Keratinocyte (primary cell): Measurements from ENCODE around the gene MED19. TPM values are rescaled to one million over a fixed set of nuclear protein-coding genes. Genes with fewer than 3 reads are reported as not detected.

ENCODE experiments used
- DNase-seq: peaks from one replicate; pipeline ENCODE4 v3.0.0-alpha.2; 2011; ENCODE audit warnings: low read depth, missing footprints, low spot score
- FAIRE-seq: peaks from 2 replicates; lab custom pipeline; 2011; peaks lifted over from hg19 to GRCh38; lab: Jason Lieb, UNC
- H2AFZ ChIP-seq: 2 replicates; pipeline ENCODE4 v1.6.0; 2012; ENCODE audit warnings: low read length, control low read depth, inconsistent platforms; ENCODE audit not compliant: control insufficient read depth
- H3K27ac ChIP-seq: 2 replicates; pipeline ENCODE4 v1.5.1; 2011; ENCODE audit warnings: low read length; ENCODE audit not compliant: control insufficient read depth, insufficient read depth
- H3K27me3 ChIP-seq: 3 replicates; pipeline ENCODE4 v1.6.0; 2011; ENCODE audit warnings: low read length; ENCODE audit not compliant: control insufficient read depth, insufficient read depth; ENCODE audit errors: extremely low read depth
- H3K36me3 ChIP-seq, 2 experiments: 2 replicates in 1 of 2; 3 replicates in 1 of 2; pipeline ENCODE4 v1.5.1; 2011; ENCODE audit warnings: low read length in 2 of 2, mild to moderate bottlenecking in 1 of 2; ENCODE audit not compliant: control insufficient read depth in 2 of 2, insufficient read depth in 2 of 2; ENCODE audit errors: extremely low read depth in 1 of 2
- H3K4me1 ChIP-seq: 3 replicates; pipeline ENCODE4 v1.5.1; 2011; ENCODE audit warnings: low read length; ENCODE audit not compliant: control insufficient read depth, insufficient read depth; ENCODE audit errors: extremely low read depth
- H3K4me2 ChIP-seq: 3 replicates; pipeline ENCODE4 v1.6.0; 2011; ENCODE audit warnings: low read depth, low read length; ENCODE audit not compliant: control insufficient read depth, insufficient read depth; ENCODE audit errors: extremely low read depth
- H3K4me3 ChIP-seq, 3 experiments: fragments of 200-600 bp in 1 of 3; sonication (generic) in 1 of 3; 2 replicates in 2 of 3; 3 replicates in 1 of 3; pipeline ENCODE4 v1.5.1; 2011 to 2016; ENCODE audit warnings: low read length in 3 of 3, mild to moderate bottlenecking in 3 of 3, control low read depth in 2 of 3, inconsistent platforms in 1 of 3, low read depth in 1 of 3, mixed read lengths in 1 of 3, mixed run types in 1 of 3, moderate library complexity in 1 of 3; ENCODE audit not compliant: control insufficient read depth in 2 of 3, insufficient read depth in 2 of 3; ENCODE audit errors: extremely low read depth in 1 of 3
- H3K79me2 ChIP-seq: 2 replicates; pipeline ENCODE4 v1.6.0; 2012; ENCODE audit warnings: low read length; ENCODE audit not compliant: control insufficient read depth, insufficient read depth
- H3K9ac ChIP-seq: 3 replicates; pipeline ENCODE4 v1.6.0; 2011; ENCODE audit warnings: low read length; ENCODE audit not compliant: control insufficient read depth, insufficient read depth; ENCODE audit errors: extremely low read depth
- H3K9me1 ChIP-seq: 3 replicates; pipeline ENCODE4 v1.6.0; 2011; ENCODE audit warnings: low read length; ENCODE audit not compliant: control insufficient read depth, insufficient read depth; ENCODE audit errors: extremely low read depth
- H3K9me3 ChIP-seq: 2 replicates; pipeline ENCODE4 v1.5.1; 2012; ENCODE audit warnings: low read depth, low read length; ENCODE audit not compliant: control insufficient read depth
- H4K20me1 ChIP-seq: 3 replicates; pipeline ENCODE4 v1.6.0; 2011; ENCODE audit warnings: low read length; ENCODE audit not compliant: control insufficient read depth, insufficient read depth; ENCODE audit errors: extremely low read depth
- EZH2 ChIP-seq: IDR thresholded peaks from one replicate; pipeline ENCODE4 v1.6.1; 2012; ENCODE audit warnings: inconsistent platforms, mild to moderate bottlenecking, low read length, moderate library complexity
- dilution Hi-C: fragments of 300-500 bp; cut with MboI; formaldehyde crosslinking; loops from one replicate; pipeline ENCODE4 v1.7.0; 2020; ENCODE audit warnings: low sequenced_read_pairs; ENCODE audit not compliant: extremely low pct_ligation_motif_present
- polyA plus RNA-seq, 5 experiments: library from polyadenylated mRNA; depleted of rRNA in 3 of 5; stranded (reverse) in 3 of 5; stranded (forward) in 1 of 5; unstranded in 1 of 5; fragments of >200 nt; gene quantifications; 1 replicate in 1 of 5; 2 replicates in 3 of 5; 3 replicates in 1 of 5; pipeline versions ENCODE4 v1.2.1 to v1.2.3, GENCODE V29; 2011 to 2012; ENCODE audit warnings: missing spikeins in 2 of 5, low read depth in 1 of 5, low replicate concordance in 1 of 5
- TF ChIP-seq, protein P1 (sequence below), 3 experiments: IDR thresholded peaks in 1 of 3; conservative IDR thresholded peaks in 1 of 3; optimal IDR thresholded peaks in 1 of 3; 2 replicates in 2 of 3; 3 replicates in 1 of 3; pipeline versions ENCODE3 to v1.5.1; 2011; ENCODE audit warnings: low read length in 3 of 3, mild to moderate bottlenecking in 3 of 3, moderate library complexity in 2 of 3, control low read depth in 1 of 3, inconsistent platforms in 1 of 3; ENCODE audit not compliant: insufficient read depth in 2 of 3; ENCODE audit errors: extremely low read depth in 1 of 3

Gene MED19
- polyA plus RNA-seq, 1 donor (not counting 4 experiments of a cell fraction or from before 2014, with no cell fraction given): 19.3 TPM

- H3K4me1 ChIP-seq: peaks cover 4% of the 10 kb centered on the region
- H3K27me3 ChIP-seq: no peaks in the 10 kb centered on the region
- no peaks in the 10 kb centered on the region for H3K9me1 ChIP-seq
- no peak overlapping the region for H3K4me2 ChIP-seq
- H3K79me2 ChIP-seq: peaks cover 38% of the 10 kb centered on the region
- H3K27ac ChIP-seq: no peak overlapping the region
- no peak for TF ChIP-seq EZH2
- TF ChIP-seq, protein P1, sequence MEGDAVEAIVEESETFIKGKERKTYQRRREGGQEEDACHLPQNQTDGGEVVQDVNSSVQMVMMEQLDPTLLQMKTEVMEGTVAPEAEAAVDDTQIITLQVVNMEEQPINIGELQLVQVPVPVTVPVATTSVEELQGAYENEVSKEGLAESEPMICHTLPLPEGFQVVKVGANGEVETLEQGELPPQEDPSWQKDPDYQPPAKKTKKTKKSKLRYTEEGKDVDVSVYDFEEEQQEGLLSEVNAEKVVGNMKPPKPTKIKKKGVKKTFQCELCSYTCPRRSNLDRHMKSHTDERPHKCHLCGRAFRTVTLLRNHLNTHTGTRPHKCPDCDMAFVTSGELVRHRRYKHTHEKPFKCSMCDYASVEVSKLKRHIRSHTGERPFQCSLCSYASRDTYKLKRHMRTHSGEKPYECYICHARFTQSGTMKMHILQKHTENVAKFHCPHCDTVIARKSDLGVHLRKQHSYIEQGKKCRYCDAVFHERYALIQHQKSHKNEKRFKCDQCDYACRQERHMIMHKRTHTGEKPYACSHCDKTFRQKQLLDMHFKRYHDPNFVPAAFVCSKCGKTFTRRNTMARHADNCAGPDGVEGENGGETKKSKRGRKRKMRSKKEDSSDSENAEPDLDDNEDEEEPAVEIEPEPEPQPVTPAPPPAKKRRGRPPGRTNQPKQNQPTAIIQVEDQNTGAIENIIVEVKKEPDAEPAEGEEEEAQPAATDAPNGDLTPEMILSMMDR (optimal IDR thresholded peaks at IDR 0.05 in 1 of 3, IDR thresholded peaks at IDR 0.05 in 1 of 3, conservative IDR thresholded peaks at IDR 0.05 in 1 of 3; ENCODE audit: extremely low read depth in 1 of 3, insufficient read depth in 2 of 3, low read length in 3 of 3): no peak
- dilution Hi-C loops: no loop called here
- no peak overlapping the region for H3K9ac ChIP-seq
- no peak for DNase-seq
- no peak overlapping the region for H2AFZ ChIP-seq
- no peak overlapping the region for H3K4me3 ChIP-seq
- no peaks in the 10 kb centered on the region for H3K9me3 ChIP-seq
- peaks cover 3 to 9% of the 10 kb centered on the region in 2 experiments for H3K36me3 ChIP-seq
- FAIRE-seq: no peak
- peaks cover 2% of the 10 kb centered on the region for H4K20me1 ChIP-seq
Observed at GRCh38 chr11:57735619-57736298, 23.7 kb upstream of the MED19 start.

GRCh38 chr11:57732661-57733060 is 20.6 kb upstream of the MED19 start:
- TF ChIP-seq, protein P1 (optimal IDR thresholded peaks at IDR 0.05 in 1 of 3, IDR thresholded peaks at IDR 0.05 in 1 of 3, conservative IDR thresholded peaks at IDR 0.05 in 1 of 3; ENCODE audit: extremely low read depth in 1 of 3, insufficient read depth in 2 of 3, low read length in 3 of 3): no peak
- TF ChIP-seq EZH2: no peak
- no peak for DNase-seq
- no peak for FAIRE-seq
- H3K4me3 ChIP-seq: no peak overlapping the region
- dilution Hi-C loops: no loop called here
- H3K79me2 ChIP-seq: peaks cover 64% of the 10 kb centered on the region
- peaks cover 2 to 4% of the 10 kb centered on the region in 2 experiments for H3K36me3 ChIP-seq
- no peaks in the 10 kb centered on the region for H3K9me3 ChIP-seq
- no peak overlapping the region for H3K27ac ChIP-seq
- H2AFZ ChIP-seq: no peak overlapping the region
- no peaks in the 10 kb centered on the region for H3K27me3 ChIP-seq
- H3K9ac ChIP-seq: no peak overlapping the region
- H3K9me1 ChIP-seq: no peaks in the 10 kb centered on the region
- peaks cover 5% of the 10 kb centered on the region for H3K4me1 ChIP-seq
- no peak overlapping the region for H3K4me2 ChIP-seq
- peaks cover 5% of the 10 kb centered on the region for H4K20me1 ChIP-seq
